ENCODE measurements around the gene LCLAT1. TPM values are rescaled to one million over a fixed set of nuclear protein-coding genes. Genes with fewer than 3 reads are reported as not detected.

LCLAT1 gene
- total and polyA plus RNA-seq, 2 of the 4 experiments (the other 2 are of a cell fraction) = 7.5 to 11.5 TPM

GRCh38 chr2:30456106-30456505 is 9.1 kb downstream of the LCLAT1 start:
- CTCF ChIA-PET = no interaction called here

More at GRCh38 chr2:30456106-30456505, 9.1 kb downstream of the LCLAT1 start:
- ATAC-seq (ENCODE audit: low read depth) (no peak), DNase-seq (no peak)
- WGBS, 2 experiments (ENCODE audit: extremely low coverage in 2 of 2, insufficient read length in 1 of 2) = no CpG with 5 or more reads among the region's 2 CpGs
- peaks cover 3% of the 10 kb centered on the region for H3K9me1 ChIP-seq (ENCODE audit: insufficient read depth, low read length)
- H4K8ac ChIP-seq (ENCODE audit: low read depth in 2 of 2, low read length in 2 of 2) = 0 out of 4 replicates have a peak overlapping the region, but pooled peaks of 1 of the 2 experiments have one; percentile 43
- H4K91ac ChIP-seq (ENCODE audit: insufficient read depth, low read depth, low read length) = no peak overlapping the region
- intact Hi-C loops (cut with micrococcal nuclease) (no loop called here), in situ Hi-C loops (cut with MboI; ENCODE audit: low sequenced_read_pairs) (no loop called here), dilution Hi-C loops (cut with HindIII; ENCODE audit: low sequenced_read_pairs, unreplicated experiment) (no loop called here)
- H3K4ac ChIP-seq (ENCODE audit: low read depth, low read length) = no peak overlapping the region
- no peak overlapping the region for H2AK9ac ChIP-seq (replicated peaks; ENCODE audit: low read depth, low read length, poor library complexity)
- H3K18ac ChIP-seq (ENCODE audit: low read depth, low read length) = peak overlapping the region; percentile 56; the same call in 1 of the 2 replicates
- H3K4me1 ChIP-seq (ENCODE audit: control insufficient read depth, insufficient read depth, low read length) = peaks cover 14% of the 10 kb centered on the region
- TF ChIP-seq MXI1 (IDR thresholded peaks at IDR 0.05; ENCODE audit: borderline replicate concordance, low read depth, low read length) = no peak
- TF ChIP-seq RFX5 (IDR thresholded peaks at IDR 0.05; ENCODE audit: low read depth, low read length) = no peak
- no peak for TF ChIP-seq CHD1 (IDR thresholded peaks at IDR 0.05; ENCODE audit: low read depth, low read length)
- no peak for TF ChIP-seq CEBPB (IDR thresholded peaks at IDR 0.05; ENCODE audit: low read depth, low read length)
- no peak for TF ChIP-seq MAZ (IDR thresholded peaks at IDR 0.05; ENCODE audit: borderline replicate concordance, low read depth, low read length)
- no peak for TF ChIP-seq USF2 (IDR thresholded peaks at IDR 0.05; ENCODE audit: low read depth, low read length)
- no peak for TF ChIP-seq RCOR1 (IDR thresholded peaks at IDR 0.05; ENCODE audit: insufficient replicate concordance, low read length)
- TF ChIP-seq BHLHE40 (IDR thresholded peaks at IDR 0.05; ENCODE audit: low read depth, low read length) = no peak
- TF ChIP-seq SMC3 (IDR thresholded peaks at IDR 0.05; ENCODE audit: low read depth, low read length) = no peak
- TF ChIP-seq FOS (IDR thresholded peaks at IDR 0.05; ENCODE audit: low read depth, low read length) = no peak
- TF ChIP-seq, protein P1, sequence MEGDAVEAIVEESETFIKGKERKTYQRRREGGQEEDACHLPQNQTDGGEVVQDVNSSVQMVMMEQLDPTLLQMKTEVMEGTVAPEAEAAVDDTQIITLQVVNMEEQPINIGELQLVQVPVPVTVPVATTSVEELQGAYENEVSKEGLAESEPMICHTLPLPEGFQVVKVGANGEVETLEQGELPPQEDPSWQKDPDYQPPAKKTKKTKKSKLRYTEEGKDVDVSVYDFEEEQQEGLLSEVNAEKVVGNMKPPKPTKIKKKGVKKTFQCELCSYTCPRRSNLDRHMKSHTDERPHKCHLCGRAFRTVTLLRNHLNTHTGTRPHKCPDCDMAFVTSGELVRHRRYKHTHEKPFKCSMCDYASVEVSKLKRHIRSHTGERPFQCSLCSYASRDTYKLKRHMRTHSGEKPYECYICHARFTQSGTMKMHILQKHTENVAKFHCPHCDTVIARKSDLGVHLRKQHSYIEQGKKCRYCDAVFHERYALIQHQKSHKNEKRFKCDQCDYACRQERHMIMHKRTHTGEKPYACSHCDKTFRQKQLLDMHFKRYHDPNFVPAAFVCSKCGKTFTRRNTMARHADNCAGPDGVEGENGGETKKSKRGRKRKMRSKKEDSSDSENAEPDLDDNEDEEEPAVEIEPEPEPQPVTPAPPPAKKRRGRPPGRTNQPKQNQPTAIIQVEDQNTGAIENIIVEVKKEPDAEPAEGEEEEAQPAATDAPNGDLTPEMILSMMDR (conservative IDR thresholded peaks at IDR 0.05; ENCODE audit: low read depth, low read length) = no peak
- no peak for TF ChIP-seq POLR2A (IDR thresholded peaks at IDR 0.05; ENCODE audit: low read depth, low read length)
- no peak for TF ChIP-seq RAD21 (IDR thresholded peaks at IDR 0.05; ENCODE audit: low read length)
- TF ChIP-seq NFE2L2 (IDR thresholded peaks at IDR 0.05; ENCODE audit: low read depth, low read length) = no peak
- TF ChIP-seq, protein P2, sequence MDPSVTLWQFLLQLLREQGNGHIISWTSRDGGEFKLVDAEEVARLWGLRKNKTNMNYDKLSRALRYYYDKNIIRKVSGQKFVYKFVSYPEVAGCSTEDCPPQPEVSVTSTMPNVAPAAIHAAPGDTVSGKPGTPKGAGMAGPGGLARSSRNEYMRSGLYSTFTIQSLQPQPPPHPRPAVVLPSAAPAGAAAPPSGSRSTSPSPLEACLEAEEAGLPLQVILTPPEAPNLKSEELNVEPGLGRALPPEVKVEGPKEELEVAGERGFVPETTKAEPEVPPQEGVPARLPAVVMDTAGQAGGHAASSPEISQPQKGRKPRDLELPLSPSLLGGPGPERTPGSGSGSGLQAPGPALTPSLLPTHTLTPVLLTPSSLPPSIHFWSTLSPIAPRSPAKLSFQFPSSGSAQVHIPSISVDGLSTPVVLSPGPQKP (IDR thresholded peaks at IDR 0.05; ENCODE audit: borderline replicate concordance, low read depth, low read length) = no peak
- TF ChIP-seq MAFK (IDR thresholded peaks at IDR 0.05; ENCODE audit: low read depth, low read length) = no peak
- H3K9ac ChIP-seq (ENCODE audit: low read depth, low read length) = no peak overlapping the region
- no peak overlapping the region; the same call in 2 of the 3 replicates for H2BK15ac ChIP-seq (ENCODE audit: low read depth, low read length)
- H3K9me3 ChIP-seq (ENCODE audit: control insufficient read depth, insufficient read depth, low read length) = no peaks in the 10 kb centered on the region
- H3K27me3 ChIP-seq (ENCODE audit: control insufficient read depth, insufficient read depth, low read length) = no peaks in the 10 kb centered on the region
- H2AK5ac ChIP-seq (ENCODE audit: low read depth, low read length) = 0 out of 2 replicates have a peak overlapping the region, but pooled peaks have one; percentile 51
- no peak overlapping the region for H3K27ac ChIP-seq (ENCODE audit: insufficient read depth, low read length)
- no peak overlapping the region for H2BK5ac ChIP-seq (ENCODE audit: low read depth, low read length, poor library complexity, severe bottlenecking)
- H4K20me1 ChIP-seq (ENCODE audit: insufficient read depth, low read length) = no peaks in the 10 kb centered on the region
- no peak overlapping the region for H2AFZ ChIP-seq (replicated peaks; ENCODE audit: low read length, poor library complexity)
- no peak overlapping the region for H3K23ac ChIP-seq (ENCODE audit: low read depth, low read length)
- H4K5ac ChIP-seq (ENCODE audit: low read depth, low read length) = peak overlapping the region; percentile 71; the same call in 1 of the 2 replicates
- H3K4me3 ChIP-seq (ENCODE audit: insufficient read depth, low read depth, low read length) = no peak overlapping the region
- no peak overlapping the region for H3K4me2 ChIP-seq (ENCODE audit: low read depth, low read length)
- no peaks in the 10 kb centered on the region for H3K36me3 ChIP-seq (ENCODE audit: control insufficient read depth, insufficient read depth, low read length)
- peak overlapping the region; percentile 9 for H2BK120ac ChIP-seq (ENCODE audit: low read depth, low read length)
- POLR2A ChIA-PET (ENCODE audit: unreplicated experiment) = no interaction called here
- H3K14ac ChIP-seq (replicated peaks; ENCODE audit: low read depth, low read length) = peak overlapping the region; percentile 31; the same call in 1 of the 2 replicates
- peaks cover 49 to 72% of the 10 kb centered on the region in 2 experiments for H3K79me1 ChIP-seq (ENCODE audit: low read depth in 1 of 2, low read length in 2 of 2)
- H2BK20ac ChIP-seq (ENCODE audit: low read depth, low read length) = no peak overlapping the region
- no peak overlapping the region for H3K56ac ChIP-seq (ENCODE audit: extremely low read depth, insufficient read depth, low read length)
- BruUV-seq (replicated peaks) = no TSS peak
